GM21529 (cell line): Measurements from ENCODE around the gene CYTH3.
"Not testable (repeated sequence)": the region's sequence is repeated elsewhere in the genome, so short reads cannot be mapped to it uniquely, and the experiment has no call there.

Source experiments
- ATAC-seq: cut with Tn5 transposase; IDR thresholded peaks from one replicate; pipeline ENCODE4 v1.9.1; 2021; ENCODE audit not compliant: unreplicated experiment

Gene CYTH3

GRCh38 chr7:6272481-6273323, at the start of gene CYTH3:
Gene CYTH3, minus strand, starts transcription at chr7:6272624. Its CDS starts 117 bp downstream, at chr7:6272507.
- ATAC-seq: peak; percentile 82

- ATAC-seq: no peak
Measured at GRCh38 chr7:6320791-6321190, 48.4 kb upstream of the CYTH3 start.

- no peak for ATAC-seq
Measured at GRCh38 chr7:6317797-6318438, 45.5 kb upstream of the CYTH3 start.

GRCh38 chr7:6316226-6316625, 43.8 kb upstream of the CYTH3 start:
- no peak for ATAC-seq

GRCh38 chr7:6315746-6316145, 43.3 kb upstream of the CYTH3 start:
- ATAC-seq: no peak

- ATAC-seq: no peak
Measured at GRCh38 chr7:6310271-6310993, 38.0 kb upstream of the CYTH3 start.

- no peak for ATAC-seq
Measured at GRCh38 chr7:6307762-6308161, 35.3 kb upstream of the CYTH3 start.

GRCh38 chr7:6306471-6306870, 34.0 kb upstream of the CYTH3 start:
- no peak for ATAC-seq

- ATAC-seq: no peak
Measured at GRCh38 chr7:6305330-6305729, 32.9 kb upstream of the CYTH3 start.

- ATAC-seq: not testable (repeated sequence)
Measured at GRCh38 chr7:6301446-6301845, 29.0 kb upstream of the CYTH3 start.

- no peak for ATAC-seq
Measured at GRCh38 chr7:6299774-6300173, 27.4 kb upstream of the CYTH3 start.

- no peak for ATAC-seq
Measured at GRCh38 chr7:6294839-6295238, 22.4 kb upstream of the CYTH3 start.

GRCh38 chr7:6293202-6293601, 20.8 kb upstream of the CYTH3 start:
- no peak for ATAC-seq

- not testable (repeated sequence) for ATAC-seq
Measured at GRCh38 chr7:6291941-6292340, 19.5 kb upstream of the CYTH3 start.

GRCh38 chr7:6291531-6291930, 19.1 kb upstream of the CYTH3 start:
- ATAC-seq: no peak

- no peak for ATAC-seq
Measured at GRCh38 chr7:6290319-6290741, 17.9 kb upstream of the CYTH3 start.

- ATAC-seq: no peak
Measured at GRCh38 chr7:6288270-6288860, 15.9 kb upstream of the CYTH3 start.

- no peak for ATAC-seq
Measured at GRCh38 chr7:6286486-6286885, 14.1 kb upstream of the CYTH3 start.

- ATAC-seq: no peak
Measured at GRCh38 chr7:6284461-6285360, 12.3 kb upstream of the CYTH3 start.

- no peak for ATAC-seq
Measured at GRCh38 chr7:6284055-6284400, 11.6 kb upstream of the CYTH3 start.
